Iris pigment epithelial cell (primary cell): ENCODE data around the gene ZBTB38.

ENCODE experiments used
- DNase-seq: peaks from one replicate; pipeline ENCODE4 v3.0.0-alpha.2; 2011; ENCODE audit warnings: low read depth

ZBTB38 gene

DNA sequence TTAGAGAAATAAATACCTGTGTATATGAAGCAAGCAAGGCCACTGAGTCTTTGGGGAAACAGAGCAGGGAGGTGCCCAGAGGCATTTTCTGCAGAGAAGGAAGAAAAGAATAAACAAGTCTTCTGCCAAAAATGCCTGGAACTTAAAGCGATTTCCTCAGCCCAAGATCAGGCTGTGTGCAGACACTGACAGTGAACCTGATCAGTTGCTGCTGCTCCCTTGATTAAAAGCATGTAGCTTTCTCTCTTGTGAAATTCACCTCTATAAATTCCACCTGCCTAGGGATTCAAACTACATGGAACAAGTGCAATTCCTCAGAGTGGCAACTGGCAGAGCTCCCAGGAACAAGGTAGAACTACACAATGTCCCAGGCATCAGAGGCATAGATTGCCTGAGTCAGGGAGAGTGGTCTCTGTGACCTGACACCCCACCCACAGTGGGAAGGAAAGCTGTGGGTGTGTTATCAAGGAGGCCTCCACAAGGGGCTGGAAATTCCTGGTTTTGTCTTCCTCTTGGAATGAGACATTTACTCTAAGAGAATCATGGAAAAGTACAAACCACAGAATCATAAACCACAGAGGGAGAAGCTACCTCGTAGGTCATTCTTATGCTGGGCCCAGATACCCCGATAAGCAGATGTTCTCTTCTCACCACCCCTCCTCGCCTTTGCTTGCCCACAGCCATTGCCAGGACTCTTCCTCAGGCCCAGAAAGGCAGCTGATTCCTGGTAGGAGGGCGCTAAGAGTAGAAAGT lies 1.8 kb upstream of the ZBTB38 start:
- DNase-seq, result peak; percentile 96

DNA sequence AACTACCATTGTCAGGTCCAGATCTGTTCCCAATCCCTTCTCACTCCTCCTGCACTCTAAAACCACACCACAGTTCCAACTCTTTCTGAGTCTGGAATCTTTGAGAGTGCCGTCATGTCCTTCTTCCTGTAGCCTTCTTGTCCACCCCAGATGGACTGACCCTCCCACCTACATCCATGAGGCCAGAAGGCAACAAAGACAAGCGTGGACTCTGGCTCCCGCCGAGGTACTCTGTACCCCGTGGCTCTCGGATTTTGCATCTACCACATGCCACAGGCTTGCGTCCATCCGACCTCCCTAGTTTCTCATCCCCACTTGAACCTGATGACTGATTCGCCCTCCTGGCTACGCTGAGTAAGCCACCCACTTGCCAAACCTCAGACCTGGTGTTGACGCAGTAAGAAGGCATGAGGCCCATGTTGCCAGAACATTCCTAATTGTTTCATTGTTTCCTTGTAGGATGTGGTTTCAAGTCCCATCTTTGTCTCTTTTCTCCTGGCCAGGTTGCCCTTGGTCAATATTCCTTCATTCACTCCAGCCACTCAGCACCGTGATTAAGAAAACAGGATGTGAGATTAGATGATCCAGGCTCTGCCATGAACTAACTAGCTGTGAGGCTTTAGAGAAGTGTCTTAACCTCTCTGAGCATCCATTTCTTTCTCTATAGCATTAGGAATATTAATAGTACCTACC lies 1.1 kb upstream of the ZBTB38 start:
- peak; percentile 100 for DNase-seq

- DNase-seq, result peak; percentile 92
These were observed 856 bp downstream of the ZBTB38 start for GRCh38 chr3:141368925-141369794.

GRCh38 chr3:141370065-141370533 lies 1.8 kb downstream of the ZBTB38 start:
- peak; percentile 94 for DNase-seq

DNA sequence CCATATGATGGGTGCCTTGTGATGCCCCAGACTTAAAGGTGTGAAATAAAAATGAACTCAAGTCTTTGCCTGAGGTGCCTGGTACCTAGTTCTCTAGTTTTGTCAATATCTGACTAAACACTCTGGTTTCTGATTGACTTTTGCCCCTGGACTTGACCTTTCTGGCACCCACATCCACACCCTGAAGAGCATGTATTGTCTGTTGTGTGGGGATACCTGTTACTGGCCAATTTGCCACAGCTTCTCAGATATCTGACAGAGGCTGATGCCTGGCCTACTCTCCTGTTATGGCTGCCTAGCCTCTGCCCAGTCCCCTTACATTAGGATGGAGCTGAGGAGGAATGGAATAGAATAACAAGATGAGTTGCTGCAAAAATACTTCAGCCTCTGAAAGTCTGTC lies 3.6 kb downstream of the ZBTB38 start:
- DNase-seq, result no peak

DNA sequence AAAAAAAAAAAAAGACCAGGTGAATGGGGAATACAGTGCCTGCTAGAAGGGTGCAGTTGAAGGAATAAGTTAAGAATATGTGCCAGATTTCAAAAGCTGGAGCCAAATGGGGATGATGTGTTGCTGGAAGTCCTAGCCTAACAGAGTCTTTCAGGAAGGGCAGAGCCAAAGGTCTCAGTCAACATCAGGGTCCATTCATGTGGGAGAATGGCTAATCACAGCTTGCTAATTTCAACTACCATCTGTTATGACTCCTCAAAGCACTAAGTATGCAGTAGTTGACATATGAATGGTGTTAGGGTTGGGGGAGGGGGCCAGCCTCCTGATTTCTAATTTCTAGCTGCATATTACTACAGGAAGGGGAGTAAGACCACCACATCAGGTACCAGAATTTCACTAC lies 4.4 kb downstream of the ZBTB38 start:
- DNase-seq, result no peak

GRCh38 chr3:141373232-141373631 lies 4.9 kb downstream of the ZBTB38 start:
- no peak for DNase-seq

- peak; percentile 66 for DNase-seq
These were observed 5.6 kb downstream of the ZBTB38 start for GRCh38 chr3:141373768-141374526.

- no peak for DNase-seq
These were observed 7.3 kb downstream of the ZBTB38 start for GRCh38 chr3:141375381-141376301.

DNA sequence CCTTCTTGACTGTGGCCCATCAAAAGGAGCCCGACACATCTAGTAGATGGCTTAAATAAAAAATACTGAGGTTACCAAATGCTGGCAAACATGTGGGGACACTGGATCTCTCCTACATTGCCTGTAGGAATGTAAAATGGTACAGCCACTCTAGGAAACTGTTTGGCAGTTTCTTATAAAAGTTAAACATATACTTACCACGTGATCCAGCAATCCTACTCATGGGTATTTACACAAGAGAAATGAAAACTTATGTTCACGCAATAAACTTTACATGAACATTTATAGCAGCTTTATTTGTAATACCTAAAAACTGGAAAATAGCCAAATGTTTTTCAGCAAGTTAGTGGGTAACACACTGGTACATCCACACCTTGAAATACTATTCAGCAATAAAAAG lies 9.1 kb downstream of the ZBTB38 start:
- DNase-seq, result no peak

- no peak for DNase-seq
These were observed 10.3 kb downstream of the ZBTB38 start for GRCh38 chr3:141378556-141378955.

GRCh38 chr3:141379250-141379966 lies 11.1 kb downstream of the ZBTB38 start:
- no peak for DNase-seq

- no peak for DNase-seq
These were observed 12.0 kb downstream of the ZBTB38 start for GRCh38 chr3:141380279-141380678.

GRCh38 chr3:141380987-141381386 lies 12.7 kb downstream of the ZBTB38 start:
- DNase-seq, result no peak

- no peak for DNase-seq
These were observed 14.3 kb downstream of the ZBTB38 start for GRCh38 chr3:141382571-141382970.

DNA sequence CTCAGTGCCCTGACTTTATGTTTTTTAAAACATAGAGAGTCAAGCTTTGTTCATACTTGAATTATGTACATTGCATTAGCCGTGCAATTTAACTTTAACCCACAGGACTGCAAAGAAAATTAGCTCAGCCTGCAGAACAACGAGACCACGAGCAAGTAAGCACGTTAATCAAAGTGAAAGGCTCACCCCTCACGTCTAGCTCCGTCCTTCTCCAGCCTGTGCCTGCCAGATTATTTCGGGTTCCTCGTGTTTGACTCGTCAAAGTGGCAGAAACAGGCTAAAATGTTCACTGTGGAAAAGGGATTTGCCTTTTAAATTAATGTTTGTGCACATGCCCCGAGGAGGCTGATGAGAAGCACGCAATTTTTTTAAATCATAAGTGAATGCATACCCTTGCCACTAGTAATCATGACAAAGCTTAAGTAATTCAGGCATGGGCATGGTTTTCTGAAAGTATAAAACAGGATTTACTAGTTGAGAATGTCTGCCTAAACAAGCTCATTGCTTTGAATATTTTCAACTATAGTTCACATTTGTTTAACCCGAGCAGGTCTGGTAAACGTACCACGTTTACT lies 15.3 kb downstream of the ZBTB38 start:
- no peak for DNase-seq

DNA sequence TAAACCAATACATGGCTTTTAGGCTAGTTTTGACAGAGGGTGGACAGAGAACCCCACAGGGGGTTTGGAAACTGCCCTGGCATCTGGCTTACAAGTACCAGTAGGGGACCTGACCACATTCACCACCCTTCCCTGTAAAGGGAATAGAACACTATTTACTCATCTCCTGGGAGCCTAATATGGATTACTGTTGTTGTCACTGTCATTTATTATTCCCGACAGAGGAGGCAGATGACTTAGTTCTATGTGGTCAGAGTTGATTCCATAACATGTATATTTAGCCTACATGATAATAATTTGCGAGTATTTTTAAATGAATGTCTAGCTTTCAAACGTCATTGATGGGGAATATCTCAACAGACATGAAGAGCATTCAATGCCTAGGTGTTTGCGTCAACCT lies 15.9 kb downstream of the ZBTB38 start:
- no peak for DNase-seq

GRCh38 chr3:141384575-141384974 lies 16.3 kb downstream of the ZBTB38 start:
- DNase-seq, result no peak

DNA sequence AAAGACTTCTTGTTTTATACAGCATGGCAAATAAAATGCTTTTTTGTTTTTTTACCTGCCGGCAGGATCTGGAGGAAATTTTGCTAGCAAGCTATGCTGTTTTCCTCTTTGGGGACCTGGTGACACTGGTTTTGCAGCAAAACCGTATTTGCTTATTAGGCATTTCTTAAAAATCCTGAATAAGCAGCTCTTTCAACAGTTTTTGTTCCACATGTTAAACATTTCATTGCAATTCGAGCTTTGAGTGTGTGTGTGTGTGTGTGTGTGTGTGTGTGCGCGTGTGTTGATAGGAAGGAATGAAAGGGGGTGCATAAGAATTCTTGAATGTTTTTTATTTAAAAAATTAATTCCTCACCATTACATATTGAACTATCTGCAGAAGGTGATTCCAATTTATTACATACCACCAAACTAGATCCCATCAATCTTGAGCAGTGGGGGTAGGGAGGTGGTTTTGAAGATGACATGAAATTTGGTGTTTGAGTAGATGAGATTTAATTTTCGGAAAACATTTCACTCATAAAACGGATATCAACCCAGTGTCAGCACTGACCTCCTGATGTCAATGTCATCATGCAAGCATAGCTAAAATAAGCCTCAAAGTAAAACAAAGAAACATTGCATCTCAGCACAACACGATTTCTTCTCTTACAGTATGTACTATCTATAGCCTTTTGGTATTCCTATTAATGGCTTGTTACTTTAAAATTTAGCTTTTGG lies 17.3 kb downstream of the ZBTB38 start:
- no peak for DNase-seq
